ENCODE data around the gene EFHD1.

GRCh38 chr2:232689152-232689910, 55.9 kb downstream of the EFHD1 start:
- TF ChIP-seq CTCF (conservative IDR thresholded peaks at IDR 0.05; ENCODE audit: low read depth, low read length) (no peak), EZH2phosphoT487 (IDR thresholded peaks at IDR 0.05; ENCODE audit: borderline replicate concordance, low read length) (no peak)
